Measurements from ENCODE around the gene LMX1B. TPM values are rescaled to one million over a fixed set of nuclear protein-coding genes. Genes with fewer than 3 reads are reported as not detected.

Gene LMX1B
- total RNA-seq, 1 donor from 2014 or later = 0.26 TPM

- peaks cover 30% of the 10 kb centered on the region for H3K27me3 Mint-ChIP-seq (ENCODE audit: unreplicated experiment)
- no peak for TF ChIP-seq CTCF (IDR thresholded peaks at IDR 0.05; ENCODE audit: unreplicated experiment)
- H3K4me1 Mint-ChIP-seq (ENCODE audit: unreplicated experiment) = no peaks in the 10 kb centered on the region
- no peak overlapping the region for H3K4me3 Mint-ChIP-seq (ENCODE audit: unreplicated experiment)
- no peaks in the 10 kb centered on the region for H3K36me3 Mint-ChIP-seq (ENCODE audit: low read depth, unreplicated experiment)
- H3K27ac Mint-ChIP-seq (ENCODE audit: unreplicated experiment) = peak overlapping the region; percentile 24
- DNase-seq (ENCODE audit: low spot score) = no peak
- no peaks in the 10 kb centered on the region for H3K9me3 Mint-ChIP-seq (ENCODE audit: unreplicated experiment)
Observed at GRCh38 chr9:126628969-126629674, 15.4 kb downstream of the LMX1B start.

GRCh38 chr9:126630458-126631237 is 16.9 kb downstream of the LMX1B start:
- Mint-ChIP-seq H3K9me3 (ENCODE audit: unreplicated experiment) (no peaks in the 10 kb centered on the region), H3K36me3 (ENCODE audit: low read depth, unreplicated experiment) (no peaks in the 10 kb centered on the region), H3K4me3 (ENCODE audit: unreplicated experiment) (no peak overlapping the region), H3K4me1 (ENCODE audit: unreplicated experiment) (no peaks in the 10 kb centered on the region), H3K27ac (ENCODE audit: unreplicated experiment) (no peak overlapping the region), H3K27me3 (ENCODE audit: unreplicated experiment) (peaks cover 33% of the 10 kb centered on the region)
- DNase-seq (ENCODE audit: low spot score) = no peak
- no peak for TF ChIP-seq CTCF (IDR thresholded peaks at IDR 0.05; ENCODE audit: unreplicated experiment)

GRCh38 chr9:126631254-126631653 is 17.5 kb downstream of the LMX1B start:
- no peaks in the 10 kb centered on the region for H3K4me1 Mint-ChIP-seq (ENCODE audit: unreplicated experiment)
- TF ChIP-seq CTCF (IDR thresholded peaks at IDR 0.05; ENCODE audit: unreplicated experiment) = no peak
- H3K4me3 Mint-ChIP-seq (ENCODE audit: unreplicated experiment) = no peak overlapping the region
- DNase-seq (ENCODE audit: low spot score) = no peak
- H3K27me3 Mint-ChIP-seq (ENCODE audit: unreplicated experiment) = peaks cover 32% of the 10 kb centered on the region
- no peaks in the 10 kb centered on the region for H3K36me3 Mint-ChIP-seq (ENCODE audit: low read depth, unreplicated experiment)
- no peak overlapping the region for H3K27ac Mint-ChIP-seq (ENCODE audit: unreplicated experiment)
- H3K9me3 Mint-ChIP-seq (ENCODE audit: unreplicated experiment) = no peaks in the 10 kb centered on the region

GRCh38 chr9:126633881-126634558 is 20.3 kb downstream of the LMX1B start:
- Mint-ChIP-seq H3K27me3 (ENCODE audit: unreplicated experiment) (peaks cover 32% of the 10 kb centered on the region), H3K9me3 (ENCODE audit: unreplicated experiment) (no peaks in the 10 kb centered on the region), H3K4me1 (ENCODE audit: unreplicated experiment) (peaks cover 2% of the 10 kb centered on the region), H3K36me3 (ENCODE audit: low read depth, unreplicated experiment) (no peaks in the 10 kb centered on the region), H3K4me3 (ENCODE audit: unreplicated experiment) (no peak overlapping the region), H3K27ac (ENCODE audit: unreplicated experiment) (no peak overlapping the region)
- no peak for TF ChIP-seq CTCF (IDR thresholded peaks at IDR 0.05; ENCODE audit: unreplicated experiment)
- no peak for DNase-seq (ENCODE audit: low spot score)

All from endothelial cell (in vitro differentiated cells).